K562 (cell line): ENCODE data around the gene NHLRC2. TPM values are rescaled to one million over a fixed set of nuclear protein-coding genes. Genes with fewer than 3 reads are reported as not detected.

ENCODE experiments used
- MGA ChIP-seq: fragments of 450-650 bp; IDR thresholded peaks from 2 replicates; pipeline ENCODE4 v1.6.1; 2016; ENCODE audit warnings: mild to moderate bottlenecking, moderate library complexity
- polyA plus RNA-seq, 8 experiments: library from polyadenylated mRNA; depleted of rRNA in 4 of 8; stranded (reverse) in 5 of 8; unstranded in 3 of 8; fragments of >200 nt; fragmentation: Nextera tagmentation in 2 of 8; fragmentation: Illumina TruSeq in 1 of 8; extraction: Ambion mirVana in 2 of 8; extraction: Trizol in 1 of 8; gene quantifications; 2 replicates each; pipeline versions ENCODE4 v1.2.1 to v1.2.3, GENCODE V29; 2011 to 2014; ENCODE audit warnings: inconsistent platforms in 1 of 8, missing spikeins in 1 of 8
- total RNA-seq, 7 experiments: library from RNA; depleted of rRNA in 6 of 7; stranded (reverse); fragments of >200 nt in 6 of 7; fragmentation: Illumina TruSeq in 2 of 7; extraction: Trizol in 2 of 7; gene quantifications; 2 replicates each; pipeline versions ENCODE4 v1.2.1 to v1.2.3, GENCODE V29; 2011 to 2021; ENCODE audit warnings: low replicate concordance in 1 of 7

Gene NHLRC2
- total and polyA plus RNA-seq, 9 of the 15 experiments (the other 6 are each of a cell fraction or from before 2014, with no cell fraction given): 1.5 to 22.4 (median 10.3) TPM

DNA sequence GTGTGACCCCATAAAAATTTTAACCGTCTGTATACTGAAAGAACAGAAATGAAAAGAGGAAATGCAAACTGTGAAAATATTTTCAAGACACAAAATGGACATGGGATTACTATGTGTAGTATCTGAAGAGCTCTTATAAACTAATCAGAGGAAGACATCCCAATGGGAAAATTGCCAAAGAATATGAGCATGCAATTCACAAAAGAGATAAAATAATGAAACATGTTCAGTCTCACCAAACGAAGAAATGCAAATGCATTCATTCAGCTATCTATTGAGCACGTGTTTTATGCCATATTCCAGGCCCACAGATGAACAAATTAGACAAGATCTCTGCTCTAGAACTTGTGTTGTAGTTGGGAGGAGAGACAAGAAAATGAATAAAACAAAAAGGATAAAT is 63.2 kb downstream of the NHLRC2 start (continued):
- peak; percentile 43 for TF ChIP-seq MGA
